ENCODE measurements around the gene RAB3B.

- TF ChIP-seq REST (IDR thresholded peaks at IDR 0.05; ENCODE audit: insufficient replicate concordance, low read depth), result no peak
- TF ChIP-seq CTCF (IDR thresholded peaks at IDR 0.05; ENCODE audit: insufficient read depth, low read length), result no peak
- TF ChIP-seq GABPA (IDR thresholded peaks at IDR 0.05; ENCODE audit: low read depth), result no peak
Measured at GRCh38 chr1:51859333-51859732, 131.2 kb downstream of the RAB3B start.
